Stimulated activated CD8-positive, alpha-beta memory T cell treated with anti-CD3 and anti-CD28 coated beads, Interleukin-7, amount 100 ng/mL, for 4 hours (primary cell): ENCODE results near the gene POC1B.

Source experiments
- DNase-seq, 2 donors: peaks; one replicate each; pipeline ENCODE4 v3.0.0-alpha.2; 2020; ENCODE audit warnings: low read depth in 2 of 2

Gene POC1B

GRCh38 chr12:89539426-89540223 lies 13.8 kb upstream of the POC1B start:
- DNase-seq = no peak

DNA sequence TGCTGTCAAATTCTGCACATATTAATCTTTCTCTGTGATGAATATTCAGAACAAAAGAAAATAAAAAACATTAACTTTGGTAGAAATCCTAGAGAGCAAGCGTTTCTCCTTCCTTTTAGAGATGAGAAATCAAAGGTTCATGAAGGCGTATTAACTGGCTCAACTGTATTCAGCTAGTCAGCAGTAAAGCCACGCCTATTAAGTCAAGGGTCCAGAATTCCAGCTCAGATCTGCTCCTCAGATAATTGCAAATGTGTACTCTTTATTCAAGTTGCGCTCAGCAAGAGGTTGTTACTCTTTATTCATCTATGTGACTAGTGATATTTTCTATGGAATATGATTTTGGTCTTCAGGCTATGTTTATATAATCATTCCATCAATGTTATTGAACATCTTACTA lies 13.1 kb upstream of the POC1B start:
- DNase-seq = no peak

GRCh38 chr12:89537389-89537788 lies 11.5 kb upstream of the POC1B start:
- no peak for DNase-seq

DNA sequence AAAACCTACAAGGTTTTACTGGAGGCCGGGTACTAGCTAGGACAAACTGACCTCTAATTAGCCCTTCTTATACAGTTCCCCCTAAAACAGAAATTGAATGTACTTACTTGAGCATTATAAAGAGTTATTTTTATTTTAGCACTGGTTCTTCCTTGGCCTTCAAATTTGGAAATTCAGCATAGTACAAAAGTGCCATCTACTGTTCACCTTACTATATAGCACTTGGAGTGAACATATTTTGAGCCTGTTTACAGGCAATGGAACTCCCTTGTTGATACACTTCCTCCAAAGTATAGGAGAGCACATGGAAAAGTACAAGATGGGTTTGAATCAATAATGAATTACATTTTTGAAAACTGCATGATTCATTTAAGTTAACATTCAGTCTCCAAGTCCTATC lies 3.9 kb upstream of the POC1B start:
- DNase-seq = no peak

GRCh38 chr12:89528434-89528833 lies 2.6 kb upstream of the POC1B start:
- no peak for DNase-seq

- DNase-seq = peak in 1 of 2 donors; percentile 30
These were observed 483 bp downstream of the POC1B start for GRCh38 chr12:89525305-89525823.

DNA sequence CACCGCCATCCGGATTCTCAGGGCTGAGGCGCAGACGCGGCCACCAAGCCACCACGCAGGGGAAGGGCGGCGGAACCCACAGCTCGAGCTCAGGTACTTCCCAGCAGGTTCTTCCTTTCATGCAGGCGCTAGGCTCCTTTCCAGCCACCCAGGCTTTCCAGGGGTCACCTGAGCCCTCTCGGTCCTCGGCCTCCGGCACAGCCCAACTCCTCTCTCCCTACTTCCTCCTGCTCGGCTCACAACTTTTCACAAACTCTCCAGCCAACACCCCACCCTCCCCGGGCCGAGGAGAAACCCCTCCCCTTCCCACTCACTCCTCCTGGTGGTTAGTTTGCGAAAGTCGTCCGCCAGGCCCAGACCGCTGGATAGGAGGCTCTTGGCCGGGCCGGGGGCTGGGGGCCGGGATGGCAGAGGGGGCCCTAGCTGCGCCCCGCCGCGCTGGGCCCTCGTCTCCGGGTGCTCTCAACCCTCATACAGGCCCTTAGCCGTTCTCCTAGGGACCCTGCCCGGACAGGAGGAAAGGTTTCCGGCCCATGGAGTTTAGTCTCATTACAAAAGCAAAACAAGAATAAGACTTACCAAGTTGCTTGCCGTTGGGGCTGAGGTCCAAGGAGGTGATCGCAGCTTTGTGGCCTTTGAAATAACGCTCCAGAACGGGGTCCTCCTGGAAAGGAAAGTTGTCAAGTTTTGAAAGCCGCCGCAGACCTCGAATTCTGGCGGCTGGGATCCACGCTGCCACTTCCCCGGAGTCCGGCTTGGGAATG lies 1.1 kb downstream of the POC1B start, which contains the start of gene GALNT4:
TSS of gene GALNT4 (minus strand) at position 256 of the 764 bp plus-strand sequence. CDS start at position 9, 247 bp downstream.
- peak; percentile 61 to 65 for DNase-seq

DNA sequence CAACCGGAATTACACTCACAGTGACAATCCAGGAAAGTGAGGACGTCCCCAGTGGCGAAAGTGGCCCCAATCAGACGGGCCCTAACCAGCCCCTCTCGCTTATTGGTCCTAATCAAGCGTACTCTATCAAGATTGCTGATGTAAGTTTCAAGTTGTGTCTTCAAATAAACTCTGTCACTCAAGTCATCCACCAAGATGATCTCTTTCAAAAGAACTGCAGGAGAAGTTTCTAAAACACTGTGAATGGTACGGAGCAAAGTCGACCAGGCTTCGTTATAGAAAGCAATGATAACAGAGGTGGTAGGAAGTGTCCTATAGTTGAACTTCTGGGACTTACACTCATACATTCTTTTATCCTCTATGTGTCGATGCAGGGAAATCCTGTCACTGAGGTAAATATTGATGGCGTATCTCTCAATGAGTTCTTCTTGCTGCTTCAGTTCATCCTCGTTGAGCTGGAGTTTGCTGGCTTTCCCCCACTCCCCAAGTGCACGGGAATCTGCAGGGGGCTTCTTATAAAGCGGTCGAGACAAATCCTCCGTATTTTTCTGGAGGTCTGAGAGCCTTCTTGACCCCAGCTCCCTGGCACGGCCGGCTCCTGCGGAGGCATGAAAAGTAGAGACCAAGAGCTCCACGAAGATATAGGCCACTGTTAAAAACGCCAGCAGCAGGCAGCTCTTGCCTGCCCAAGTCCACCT lies 1.9 kb downstream of the POC1B start:
- no peak for DNase-seq

DNA sequence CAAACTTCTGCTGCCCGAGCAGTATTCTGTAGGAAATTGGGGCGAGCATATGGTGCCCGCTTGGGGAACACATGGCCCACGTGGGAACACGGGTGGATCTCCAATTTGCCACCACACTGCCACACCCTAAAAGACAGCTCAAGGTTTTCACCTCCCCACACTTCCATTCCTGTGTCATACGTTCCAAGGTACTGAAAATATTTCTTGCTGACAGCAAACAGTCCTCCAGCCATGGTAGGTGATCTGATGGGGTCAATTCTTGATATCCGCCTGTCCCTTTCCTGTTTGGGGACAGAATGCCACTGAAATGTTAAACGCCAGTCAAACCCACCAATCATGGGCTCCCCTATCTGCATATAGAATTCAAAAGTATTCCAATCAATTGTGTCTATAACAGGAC lies 2.5 kb downstream of the POC1B start:
- DNase-seq = no peak

DNA sequence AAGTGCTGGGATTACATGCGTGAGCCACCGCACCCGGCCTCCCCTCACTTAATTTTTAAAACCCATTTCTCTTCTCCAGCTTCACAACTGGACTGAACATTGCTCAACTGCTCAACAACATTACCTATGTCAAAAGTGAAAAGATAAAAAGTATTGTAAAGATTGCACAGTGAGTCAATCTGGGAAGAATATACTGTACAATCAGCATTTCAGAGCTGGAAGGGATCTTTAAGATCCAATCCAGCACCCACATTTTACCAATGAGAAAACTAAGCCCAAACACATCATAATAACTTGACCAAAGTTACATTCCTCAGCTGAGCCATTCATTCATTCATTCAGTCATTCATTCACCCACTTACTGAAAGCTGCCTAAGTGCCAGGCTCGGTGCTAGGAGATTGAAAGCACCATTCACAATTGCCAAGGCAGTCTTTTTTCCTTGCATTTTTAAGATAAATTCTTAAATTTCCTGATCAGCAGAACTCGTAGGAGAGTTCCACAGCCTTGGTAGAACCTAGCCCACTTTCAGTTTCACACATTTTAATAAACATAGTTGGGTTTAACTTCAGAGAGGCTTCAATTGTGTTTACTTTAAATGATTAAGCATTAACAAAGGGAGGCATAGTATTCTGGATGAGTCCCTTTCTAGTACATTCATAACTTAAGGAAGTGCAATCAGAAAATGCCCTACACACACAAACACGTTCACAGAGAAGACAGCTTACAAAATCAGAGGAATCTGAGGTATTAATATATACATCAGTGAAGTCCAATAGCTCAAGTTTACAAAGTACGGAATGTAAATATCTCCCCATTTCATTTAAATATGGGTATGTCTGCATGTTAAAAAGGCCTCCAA lies 4.3 kb downstream of the POC1B start:
- no peak for DNase-seq

DNA sequence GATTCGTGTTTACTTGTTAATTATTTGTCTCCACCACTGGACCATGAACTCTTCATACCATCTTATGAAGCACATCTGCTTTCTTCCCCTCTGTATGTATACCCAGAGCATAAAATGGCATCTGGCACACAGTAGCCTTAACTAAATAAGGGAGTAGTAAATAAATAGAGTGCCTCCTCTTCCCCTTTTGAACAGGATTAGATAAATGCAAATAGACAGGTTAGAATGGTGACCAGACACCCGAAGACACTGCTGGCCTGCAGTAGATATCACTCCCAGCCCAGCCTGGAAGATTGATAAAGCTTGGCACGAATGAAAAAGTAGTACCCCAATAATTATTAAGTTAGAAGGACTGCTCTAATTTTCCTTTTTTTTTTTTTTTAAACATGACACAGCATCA lies 8.1 kb downstream of the POC1B start:
- no peak for DNase-seq

GRCh38 chr12:89516633-89517032 lies 9.2 kb downstream of the POC1B start:
- no peak for DNase-seq

DNA sequence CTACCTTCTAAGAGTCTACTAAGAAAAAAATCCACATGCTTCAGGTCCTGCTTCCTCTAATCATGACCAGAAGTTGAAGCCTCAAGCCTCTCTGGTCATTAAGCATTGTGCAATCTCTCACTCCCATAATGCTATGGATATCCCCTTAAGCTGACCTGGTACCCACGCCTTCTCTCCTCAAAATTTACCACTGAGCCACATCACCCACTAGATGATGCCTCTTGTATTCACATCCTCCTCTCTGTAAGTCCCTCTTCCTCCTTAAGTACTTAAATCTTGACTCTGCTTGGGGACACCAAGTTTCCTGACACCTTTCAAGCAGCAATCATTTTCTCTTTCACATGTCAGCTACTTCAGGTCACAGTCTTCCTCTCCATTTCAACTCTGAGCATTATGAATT lies 11.1 kb downstream of the POC1B start:
- no peak for DNase-seq

DNA sequence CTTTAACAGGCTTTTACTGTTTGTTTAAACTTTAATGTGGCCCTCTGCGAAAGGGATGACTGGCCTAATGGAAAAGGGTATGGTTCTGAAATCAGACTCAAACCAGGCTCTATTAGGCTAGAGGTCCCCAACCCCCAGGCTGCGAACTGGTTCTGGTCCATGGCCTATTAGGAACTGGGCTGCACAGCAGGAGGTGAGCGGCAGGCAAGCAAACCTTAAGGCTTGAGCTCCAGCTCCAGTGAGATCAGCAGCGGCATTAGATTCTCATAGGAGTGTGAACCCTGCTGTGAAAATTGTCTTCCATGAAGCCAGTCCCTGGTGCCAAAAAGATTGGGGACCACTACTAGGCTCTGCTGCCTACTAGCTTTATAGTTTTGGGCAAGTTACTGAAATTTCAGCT lies 12.3 kb downstream of the POC1B start:
- no peak for DNase-seq

DNA sequence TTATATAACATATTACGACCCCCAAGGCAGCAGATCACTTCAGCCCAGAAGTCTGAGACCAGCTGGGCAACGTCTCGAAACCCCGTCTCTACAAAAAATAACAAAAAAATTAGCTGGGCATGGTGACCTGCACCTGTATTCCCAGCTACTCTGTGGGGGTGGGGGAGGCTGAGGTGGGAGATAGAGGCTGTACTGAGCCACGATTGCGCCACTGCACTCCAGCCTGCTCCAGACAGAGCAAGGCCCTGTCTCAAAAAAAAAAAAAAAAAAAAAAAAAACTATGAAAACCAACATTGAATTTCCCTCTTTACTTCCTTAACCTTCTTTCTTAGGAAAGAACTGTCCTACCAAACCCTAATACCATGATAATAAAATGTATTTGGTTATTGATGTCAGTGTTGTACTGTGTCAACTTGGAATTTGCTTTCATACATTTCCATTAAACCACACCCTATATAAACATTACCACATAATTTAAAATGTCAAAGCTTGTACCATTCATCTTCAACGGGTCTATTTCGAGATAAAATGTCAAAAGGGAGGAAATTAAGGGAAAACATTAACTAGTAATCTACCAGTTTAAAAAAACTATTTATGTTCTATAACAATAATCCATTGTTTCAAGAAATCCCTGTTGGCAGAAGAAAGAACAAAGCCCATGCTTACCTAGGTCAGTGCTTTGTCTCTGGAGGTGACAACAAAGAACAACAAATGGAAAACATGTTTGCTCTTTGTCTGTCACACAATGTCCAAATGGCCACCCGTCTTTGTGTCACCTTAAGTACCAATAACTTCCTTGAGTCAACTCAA lies 18.6 kb downstream of the POC1B start:
- DNase-seq = no peak

- DNase-seq = no peak
These were observed 19.8 kb downstream of the POC1B start for GRCh38 chr12:89506050-89506449.

GRCh38 chr12:89504560-89505346 lies 21.1 kb downstream of the POC1B start:
- no peak for DNase-seq

DNA sequence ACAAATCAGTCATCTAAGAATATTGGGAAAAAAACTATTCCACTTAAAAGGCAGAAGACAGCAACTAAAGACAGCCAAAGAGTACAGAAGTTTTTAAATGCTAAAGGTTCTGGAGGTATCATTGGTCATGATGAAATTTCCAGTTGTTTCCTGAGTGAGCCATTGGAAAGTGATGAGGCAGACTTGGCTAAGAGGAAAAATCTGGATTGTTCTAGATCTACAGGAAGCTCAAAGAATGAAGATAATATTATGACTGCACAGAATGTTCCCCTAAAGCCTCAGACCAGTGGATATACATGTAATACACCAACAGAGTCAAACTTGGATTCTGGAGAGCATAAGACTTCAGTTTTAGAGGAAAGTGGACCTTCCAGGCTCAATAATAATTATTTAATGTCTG lies 24.1 kb downstream of the POC1B start:
- DNase-seq = no peak

GRCh38 chr12:89499857-89500256 lies 26.0 kb downstream of the POC1B start:
- DNase-seq = no peak

GRCh38 chr12:89497467-89497866 lies 28.4 kb downstream of the POC1B start:
- no peak for DNase-seq
